Testis (tissue), 2 donors: ENCODE results near the gene MPV17.
"Not testable (repeated sequence)": the region's sequence is repeated elsewhere in the genome, so short reads cannot be mapped to it uniquely, and the experiment has no call there.

Source experiments
- CTCF ChIP-seq, 3 experiments: fragments of 450-650 bp in 2 of 3; fragments of 200-600 bp in 1 of 3; sonication (generic) in 1 of 3; IDR thresholded peaks; one replicate each; pipeline ENCODE4 v1.5.1; 2016 to 2019; ENCODE audit warnings: antibody characterized with exemption in 3 of 3, mild to moderate bottlenecking in 2 of 3, moderate library complexity in 1 of 3
- POLR2A ChIP-seq: fragments of 450-650 bp; IDR thresholded peaks from one replicate; pipeline ENCODE4 v1.6.1; 2017; ENCODE audit warnings: antibody characterized with exemption, mild to moderate bottlenecking, moderate library complexity

- not testable (repeated sequence) for TF ChIP-seq CTCF (IDR thresholded peaks at IDR 0.05); POLR2A
Measured at GRCh38 chr2:27353386-27353761, 30.5 kb upstream of the MPV17 start.
